ENCODE data around the gene MYO1D.
A peak's percentile ranks its signal among the peaks of the same experiment; 100 is the strongest.

The MYO1D gene

DNA sequence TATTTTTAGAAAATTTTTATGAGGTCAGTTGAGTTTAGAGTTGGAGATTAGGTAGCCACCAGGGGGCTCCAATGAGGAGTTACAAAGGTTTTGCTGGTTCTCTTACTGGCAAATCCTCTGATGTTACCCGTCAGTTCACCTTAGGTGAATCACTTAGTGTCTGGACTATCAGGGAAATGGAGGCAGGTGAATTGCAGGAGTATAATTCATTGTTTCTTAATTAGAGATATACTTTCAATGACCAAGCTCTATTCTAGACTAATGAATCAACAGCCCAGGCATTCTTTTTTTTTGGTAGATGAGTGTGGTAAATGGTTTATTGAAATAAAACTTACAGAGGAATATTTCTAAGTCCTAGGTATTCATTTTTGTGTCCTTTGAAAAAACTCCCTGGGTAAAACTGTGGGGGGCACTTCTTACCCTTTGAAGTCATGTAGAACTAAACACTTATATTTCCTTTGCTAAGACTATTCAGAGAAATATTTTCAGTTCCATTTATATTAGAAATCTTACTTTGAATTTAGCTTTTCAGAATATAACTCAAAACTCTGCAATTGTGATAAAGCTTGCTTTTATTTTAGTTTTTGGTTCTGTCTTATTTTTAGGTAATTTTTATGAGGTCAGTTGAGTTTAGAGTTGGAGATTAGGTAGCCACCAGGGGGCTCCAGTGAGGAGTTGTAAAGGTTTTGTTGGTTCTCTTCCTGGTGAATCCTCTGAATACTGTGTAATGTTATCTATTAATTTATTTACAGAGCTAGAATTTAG, 414.9 kb downstream of the MYO1D start:
- no peak overlapping the region for H2AFZ ChIP-seq (ENCODE audit: low read depth)
- no peak overlapping the region for H3K9ac ChIP-seq
- peaks cover 46% of the 10 kb centered on the region for H4K20me1 ChIP-seq (ENCODE audit: insufficient read depth)
- no peaks in the 10 kb centered on the region for H3K27me3 ChIP-seq (ENCODE audit: insufficient read depth, low read depth)
- peaks cover 28% of the 10 kb centered on the region for H3K4me1 ChIP-seq (ENCODE audit: low read depth, poor library complexity, severe bottlenecking)
- no peak overlapping the region for H3K4me3 ChIP-seq (IDR thresholded peaks at IDR 0.05; ENCODE audit: insufficient read depth, low read depth, low read length)
- peaks cover 50% of the 10 kb centered on the region; the same call in 1 of the 2 replicates for H3K36me3 ChIP-seq (ENCODE audit: insufficient read depth)
- no peak overlapping the region for H3K4me2 ChIP-seq
- H3K27ac ChIP-seq: peak overlapping the region; percentile 4; the same call in 1 of the 2 replicates
- TF ChIP-seq, protein P1, sequence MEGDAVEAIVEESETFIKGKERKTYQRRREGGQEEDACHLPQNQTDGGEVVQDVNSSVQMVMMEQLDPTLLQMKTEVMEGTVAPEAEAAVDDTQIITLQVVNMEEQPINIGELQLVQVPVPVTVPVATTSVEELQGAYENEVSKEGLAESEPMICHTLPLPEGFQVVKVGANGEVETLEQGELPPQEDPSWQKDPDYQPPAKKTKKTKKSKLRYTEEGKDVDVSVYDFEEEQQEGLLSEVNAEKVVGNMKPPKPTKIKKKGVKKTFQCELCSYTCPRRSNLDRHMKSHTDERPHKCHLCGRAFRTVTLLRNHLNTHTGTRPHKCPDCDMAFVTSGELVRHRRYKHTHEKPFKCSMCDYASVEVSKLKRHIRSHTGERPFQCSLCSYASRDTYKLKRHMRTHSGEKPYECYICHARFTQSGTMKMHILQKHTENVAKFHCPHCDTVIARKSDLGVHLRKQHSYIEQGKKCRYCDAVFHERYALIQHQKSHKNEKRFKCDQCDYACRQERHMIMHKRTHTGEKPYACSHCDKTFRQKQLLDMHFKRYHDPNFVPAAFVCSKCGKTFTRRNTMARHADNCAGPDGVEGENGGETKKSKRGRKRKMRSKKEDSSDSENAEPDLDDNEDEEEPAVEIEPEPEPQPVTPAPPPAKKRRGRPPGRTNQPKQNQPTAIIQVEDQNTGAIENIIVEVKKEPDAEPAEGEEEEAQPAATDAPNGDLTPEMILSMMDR (conservative IDR thresholded peaks at IDR 0.05; ENCODE audit: low read depth, low read length): peak; percentile 69
- H3K79me2 ChIP-seq (ENCODE audit: insufficient read depth, low read depth): peaks cover 77% of the 10 kb centered on the region

DNA sequence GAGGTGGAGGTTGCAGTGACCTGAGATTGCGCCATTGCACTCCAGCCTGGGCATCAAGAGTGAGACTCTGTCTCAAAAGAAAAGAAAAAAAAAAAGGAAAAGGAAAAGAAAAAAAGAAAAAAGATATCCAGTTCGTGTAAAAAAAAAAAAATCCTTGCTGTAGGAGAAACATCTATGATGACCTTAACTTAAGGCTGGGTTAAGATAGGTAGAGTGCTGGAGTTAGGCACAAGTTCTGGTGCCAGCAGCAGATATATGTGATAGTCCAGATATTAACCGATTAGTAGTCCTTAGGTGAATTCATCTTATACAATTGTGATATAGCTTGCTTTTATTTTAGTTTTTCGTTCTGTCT, 415.4 kb downstream of the MYO1D start:
- Histone ChIP-seq H3K27ac (peak overlapping the region; percentile 4; the same call in 1 of the 2 replicates), H3K9ac (no peak overlapping the region), H3K4me1 (ENCODE audit: low read depth, poor library complexity, severe bottlenecking) (peaks cover 32% of the 10 kb centered on the region), H3K36me3 (ENCODE audit: insufficient read depth) (peaks cover 52% of the 10 kb centered on the region; the same call in 1 of the 2 replicates), H3K4me3 (IDR thresholded peaks at IDR 0.05; ENCODE audit: insufficient read depth, low read depth, low read length) (no peak overlapping the region), H3K27me3 (ENCODE audit: insufficient read depth, low read depth) (no peaks in the 10 kb centered on the region), H3K4me2 (no peak overlapping the region), H2AFZ (ENCODE audit: low read depth) (no peak overlapping the region), H3K79me2 (ENCODE audit: insufficient read depth, low read depth) (peaks cover 77% of the 10 kb centered on the region), H4K20me1 (ENCODE audit: insufficient read depth) (peaks cover 49% of the 10 kb centered on the region)
- TF ChIP-seq, protein P1 (conservative IDR thresholded peaks at IDR 0.05; ENCODE audit: low read depth, low read length): no peak

DNA sequence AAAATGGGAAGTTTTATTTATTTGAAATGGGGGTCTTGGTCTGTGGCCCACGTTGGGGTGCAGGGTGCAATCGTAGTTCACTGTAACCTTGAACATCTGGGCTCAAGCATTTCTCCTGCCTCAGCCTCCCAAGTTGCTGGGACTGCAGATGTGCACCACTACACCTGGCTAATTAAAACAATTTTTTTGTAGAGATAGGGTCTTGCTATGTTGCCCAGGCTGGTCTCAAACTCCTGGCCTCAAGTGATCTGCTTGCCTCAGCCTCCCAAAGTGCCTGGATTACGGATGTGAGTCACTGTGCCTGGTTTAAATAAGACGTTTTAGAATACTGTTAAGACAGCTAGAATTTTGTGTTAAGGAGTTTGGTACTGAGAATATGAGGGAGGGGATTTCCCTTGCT, 416.9 kb downstream of the MYO1D start:
- Histone ChIP-seq H3K9ac (no peak overlapping the region), H4K20me1 (ENCODE audit: insufficient read depth) (peaks cover 49% of the 10 kb centered on the region), H3K36me3 (ENCODE audit: insufficient read depth) (peaks cover 59% of the 10 kb centered on the region; the same call in 1 of the 2 replicates), H2AFZ (ENCODE audit: low read depth) (no peak overlapping the region), H3K4me2 (no peak overlapping the region), H3K27ac (no peak overlapping the region), H3K4me3 (IDR thresholded peaks at IDR 0.05; ENCODE audit: insufficient read depth, low read depth, low read length) (no peak overlapping the region), H3K4me1 (ENCODE audit: low read depth, poor library complexity, severe bottlenecking) (peaks cover 44% of the 10 kb centered on the region), H3K79me2 (ENCODE audit: insufficient read depth, low read depth) (peaks cover 84% of the 10 kb centered on the region), H3K27me3 (ENCODE audit: insufficient read depth, low read depth) (no peaks in the 10 kb centered on the region)
- TF ChIP-seq, protein P1 (conservative IDR thresholded peaks at IDR 0.05; ENCODE audit: low read depth, low read length): no peak

DNA sequence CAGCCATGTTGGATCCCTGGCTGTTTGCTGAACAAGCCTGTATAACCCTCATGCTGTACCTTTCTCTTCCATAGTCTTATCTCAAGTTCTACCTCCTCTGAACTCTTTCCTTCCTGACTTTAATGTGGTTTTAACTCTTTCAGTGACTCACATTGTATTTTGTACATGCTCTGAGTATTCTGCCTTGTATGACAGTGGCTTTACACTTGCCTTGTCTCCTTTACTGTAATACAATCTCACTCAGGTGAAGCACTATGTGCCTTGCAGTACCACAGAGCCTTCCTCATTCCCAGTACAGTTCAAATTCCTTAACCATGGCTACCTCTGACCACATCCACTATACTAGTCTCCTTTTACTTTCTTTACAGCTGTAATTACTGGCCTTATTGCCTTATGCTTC, 418.6 kb downstream of the MYO1D start:
- no peak overlapping the region for H3K4me3 ChIP-seq (IDR thresholded peaks at IDR 0.05; ENCODE audit: insufficient read depth, low read depth, low read length)
- H2AFZ ChIP-seq (ENCODE audit: low read depth): no peak overlapping the region
- TF ChIP-seq, protein P1 (conservative IDR thresholded peaks at IDR 0.05; ENCODE audit: low read depth, low read length): no peak
- no peak overlapping the region for H3K9ac ChIP-seq
- H4K20me1 ChIP-seq (ENCODE audit: insufficient read depth): peaks cover 43% of the 10 kb centered on the region
- H3K4me2 ChIP-seq: no peak overlapping the region
- peaks cover 46% of the 10 kb centered on the region for H3K4me1 ChIP-seq (ENCODE audit: low read depth, poor library complexity, severe bottlenecking)
- no peak overlapping the region for H3K27ac ChIP-seq
- H3K79me2 ChIP-seq (ENCODE audit: insufficient read depth, low read depth): peaks cover 93% of the 10 kb centered on the region
- H3K36me3 ChIP-seq (ENCODE audit: insufficient read depth): peaks cover 58% of the 10 kb centered on the region; the same call in 1 of the 2 replicates
- H3K27me3 ChIP-seq (ENCODE audit: insufficient read depth, low read depth): no peaks in the 10 kb centered on the region
